HepG2 (cell line): ENCODE results near the gene RPRD1A. TPM values are rescaled to one million over a fixed set of nuclear protein-coding genes. Genes with fewer than 3 reads are reported as not detected.

Experiments
- ATF1 ChIP-seq: IDR thresholded peaks from 2 replicates; pipeline ENCODE4 v1.6.1; 2016; ENCODE audit warnings: mild to moderate bottlenecking, control low read depth
- ATF4 ChIP-seq, 2 experiments: fragments of 450-650 bp in 1 of 2; sonication (generic) in 1 of 2; formaldehyde crosslinking; IDR thresholded peaks; 2 replicates each; pipeline versions ENCODE4 v1.5.0 to v1.8.0; 2020 to 2022; ENCODE audit warnings: mild to moderate bottlenecking in 1 of 2, missing genetic modification reagents in 1 of 2
- ATF7 ChIP-seq, 2 experiments: fragments of 450-650 bp in 1 of 2; sonication (generic) in 1 of 2; formaldehyde crosslinking in 1 of 2; IDR thresholded peaks; 2 replicates each; pipeline versions ENCODE4 v1.4.0 to v1.6.1; 2016 to 2020; ENCODE audit warnings: antibody characterized with exemption in 1 of 2, mild to moderate bottlenecking in 1 of 2, missing genetic modification reagents in 1 of 2
- CEBPG ChIP-seq: IDR thresholded peaks from 2 replicates; pipeline ENCODE4 v1.6.1; 2016
- CREB3 ChIP-seq: sonication (generic); formaldehyde crosslinking; IDR thresholded peaks from 2 replicates; pipeline ENCODE4 v1.5.0; 2020; ENCODE audit warnings: missing genetic modification reagents
- EP300 ChIP-seq, 3 experiments: sonication (generic) in 1 of 3; formaldehyde crosslinking in 1 of 3; IDR thresholded peaks; 2 replicates each; pipeline versions ENCODE4 v1.5.1 to v1.6.1; 2011 to 2020; ENCODE audit warnings: low read depth in 2 of 3, low read length in 2 of 3, borderline replicate concordance in 1 of 3, improper control_type of control experiment in 1 of 3, mild to moderate bottlenecking in 1 of 3, missing genetic modification reagents in 1 of 3, moderate library complexity in 1 of 3
- FOSL1 ChIP-seq: sonication (generic); formaldehyde crosslinking; IDR thresholded peaks from 2 replicates; pipeline ENCODE4 v1.9.0; 2021; ENCODE audit warnings: missing genetic modification reagents, borderline replicate concordance
- FOXK1 ChIP-seq: sonication (generic); formaldehyde crosslinking; IDR thresholded peaks from 2 replicates; pipeline ENCODE4 v1.4.0; 2020; ENCODE audit warnings: low read depth, missing genetic modification reagents, borderline replicate concordance
- FOXK2 ChIP-seq: fragments of 450-650 bp; IDR thresholded peaks from 2 replicates; pipeline ENCODE4 v1.6.1; 2016
- GTF3A ChIP-seq: sonication (generic); formaldehyde crosslinking; conservative IDR thresholded peaks from 2 replicates; pipeline ENCODE4 v1.4.0; 2020; ENCODE audit warnings: mild to moderate bottlenecking, missing genetic modification reagents
- KDM3A ChIP-seq: IDR thresholded peaks from 2 replicates; pipeline ENCODE4 v1.6.1; 2018; ENCODE audit warnings: low read depth, missing compliant biosample characterization
- MED1 ChIP-seq: sonication (generic); formaldehyde crosslinking; IDR thresholded peaks from 2 replicates; pipeline ENCODE4 v1.4.0; 2020; ENCODE audit warnings: missing genetic modification reagents
- RARA ChIP-seq: IDR thresholded peaks from 2 replicates; pipeline ENCODE4 v1.6.1; 2016; ENCODE audit warnings: missing genetic modification reagents, missing compliant biosample characterization
- SOX6 ChIP-seq, 2 experiments: fragments of 450-650 bp in 1 of 2; sonication (generic) in 1 of 2; formaldehyde crosslinking in 1 of 2; IDR thresholded peaks; 2 replicates each; pipeline versions ENCODE4 v1.4.0 to v1.6.1; 2017 to 2020; ENCODE audit warnings: antibody characterized with exemption in 1 of 2, mild to moderate bottlenecking in 1 of 2, missing genetic modification reagents in 1 of 2
- TBL1XR1 ChIP-seq: fragments of 150-350 bp; IDR thresholded peaks from 2 replicates; pipeline ENCODE4 v1.6.1; 2014; ENCODE audit warnings: borderline replicate concordance, low read length; ENCODE audit not compliant: partially characterized antibody
- THAP11 ChIP-seq: IDR thresholded peaks from 2 replicates; pipeline ENCODE4 v1.6.1; 2016; ENCODE audit warnings: missing biosample characterization, missing genetic modification reagents
- ZBTB34 ChIP-seq: sonication (generic); formaldehyde crosslinking; IDR thresholded peaks from 2 replicates; pipeline ENCODE4 v1.8.0; 2022; ENCODE audit warnings: mild to moderate bottlenecking, missing genetic modification reagents
- ZBTB43 ChIP-seq: sonication (generic); formaldehyde crosslinking; conservative IDR thresholded peaks from 2 replicates; pipeline ENCODE4 v1.4.0; 2020; ENCODE audit warnings: missing genetic modification reagents
- ZNF619 ChIP-seq: sonication (generic); formaldehyde crosslinking; IDR thresholded peaks from 2 replicates; pipeline ENCODE4 v1.4.0; 2020; ENCODE audit warnings: mild to moderate bottlenecking, missing genetic modification reagents
- ZNF879 ChIP-seq: sonication (generic); formaldehyde crosslinking; IDR thresholded peaks from 2 replicates; pipeline ENCODE4 v1.8.1; 2023; ENCODE audit warnings: missing genetic modification reagents
- polyA plus RNA-seq, 8 experiments: library from polyadenylated mRNA; depleted of rRNA in 3 of 8; stranded (reverse) in 7 of 8; unstranded in 1 of 8; fragments of >200 nt; fragmentation: Illumina TruSeq in 4 of 8; extraction: Trizol in 4 of 8; gene quantifications; 2 replicates each; pipeline versions ENCODE4 v1.2.1 to v1.2.3, GENCODE V29; 2011 to 2016; ENCODE audit warnings: low read depth in 4 of 8, missing spikeins in 1 of 8, mixed read lengths in 1 of 8; ENCODE audit not compliant: insufficient read depth in 1 of 8
- total RNA-seq, 5 experiments: library from RNA; depleted of rRNA; stranded (reverse); fragments of >200 nt; fragmentation: Illumina TruSeq; extraction: Trizol; gene quantifications; 2 replicates each; pipeline ENCODE4 v1.2.3, GENCODE V29; 2016; ENCODE audit warnings: low read depth in 1 of 5

RPRD1A gene
- total and polyA plus RNA-seq, 2 of the 13 experiments (the other 11 are each of a cell fraction or from before 2014, with no cell fraction given): 42.5 to 78.2 TPM

GRCh38 chr18:36075862-36076587 lies 8.7 kb upstream of the RPRD1A start (continued):
- TF ChIP-seq TBL1XR1 (peak; percentile 34), FOXK1 (CRISPR knock-in tag) (peak; percentile 69; the same call in 1 of the 2 replicates), GTF3A (CRISPR knock-in tag) (no peak), ATF1 (CRISPR knock-in tag) (no peak), KDM3A (CRISPR knock-in tag) (no peak), CREB3 (no peak), THAP11 (CRISPR knock-in tag) (peak; percentile 56; the same call in 1 of the 2 replicates), CEBPG (peak; percentile 90), EP300 (IDR thresholded peaks at IDR 0.05; ENCODE audit: low read depth in 2 of 2, low read length in 2 of 2) (peak; percentile 35 to 70; a peak in 1 of 4 replicates), EP300 (CRISPR knock-in tag; IDR thresholded peaks at IDR 0.05; ENCODE audit: borderline replicate concordance) (no peak), ZNF619 (no peak), FOSL1 (CRISPR knock-in tag) (0 out of 2 replicates have a peak, but pooled peaks have one; percentile 42), RARA (CRISPR knock-in tag) (peak; percentile 34; the same call in 1 of the 2 replicates), FOXK2 (no peak), SOX6 (IDR thresholded peaks at IDR 0.05) (no peak), SOX6 (CRISPR knock-in tag; IDR thresholded peaks at IDR 0.05) (peak; percentile 42; the same call in 1 of the 2 replicates), ATF7 (IDR thresholded peaks at IDR 0.05) (peak; percentile 18; the same call in 1 of the 2 replicates), ATF7 (CRISPR knock-in tag; IDR thresholded peaks at IDR 0.05) (no peak), ZBTB34 (CRISPR knock-in tag) (no peak), ZNF879 (no peak), MED1 (CRISPR knock-in tag) (0 out of 2 replicates have a peak, but pooled peaks have one; percentile 22), ATF4 (CRISPR knock-in tag; IDR thresholded peaks at IDR 0.05) (peak in 1 of 2 experiments; percentile 97; a peak in 2 of 4 replicates), ZBTB43 (peak; percentile 85)
